B cell (primary cell): Measurements from ENCODE around the gene ITPRIP. TPM values are rescaled to one million over a fixed set of nuclear protein-coding genes. Genes with fewer than 3 reads are reported as not detected.
A peak's percentile ranks its signal among the peaks of the same experiment; 100 is the strongest.

Experiments
- ATAC-seq: fragments of 200-7000 bp; cut with Tn5 transposase; one replicate; pipeline ENCODE4 v1.10.0; 2021; ENCODE audit warnings: low read depth, mild to moderate bottlenecking, moderate number of reproducible peaks, moderate library complexity
- CTCF ChIA-PET: fragments of 350-600 bp; sonication (Branson Sonifier 250); formaldehyde crosslinking; loops from one replicate; lab custom pipeline; 2021; ENCODE audit warnings: antibody characterized with exemption, inconsistent platforms; lab: Charles Lee
- POLR2A ChIA-PET: fragments of 350-600 bp; sonication (Branson Sonifier 250); formaldehyde crosslinking; loops from one replicate; lab custom pipeline; 2021; ENCODE audit warnings: antibody characterized with exemption; lab: Charles Lee
- DNase-seq: peaks from one replicate; pipeline ENCODE4 v3.0.0; 2013
- H2AFZ ChIP-seq: 2 replicates; pipeline ENCODE4 v1.6.1; 2012; ENCODE audit warnings: mild to moderate bottlenecking, low read depth, low read length; ENCODE audit not compliant: insufficient read depth, poor library complexity, severe bottlenecking
- H3K27ac ChIP-seq, 2 donors: 1 replicate in 1 of 2; 2 replicates in 1 of 2; pipeline ENCODE4 v1.5.1; 2012 to 2013; ENCODE audit warnings: low read length in 2 of 2, mild to moderate bottlenecking in 2 of 2, moderate library complexity in 1 of 2
- H3K27me3 ChIP-seq, 4 experiments: fragments of 200-600 bp in 1 of 4; sonication (generic) in 1 of 4; replicated peaks in 1 of 4; 1 replicate in 2 of 4; 2 replicates in 2 of 4; pipeline versions ENCODE4 v1.6.1 to v1.7.0; 2013 to 2016; ENCODE audit warnings: low read length in 3 of 4, mild to moderate bottlenecking in 2 of 4, mixed read lengths in 1 of 4, moderate library complexity in 1 of 4; ENCODE audit not compliant: insufficient read depth in 4 of 4, control insufficient read depth in 3 of 4; ENCODE audit errors: control extremely low read depth in 1 of 4
- H3K36me3 ChIP-seq, 2 experiments: replicated peaks in 1 of 2; 1 replicate in 1 of 2; 2 replicates in 1 of 2; pipeline versions ENCODE4 v1.6.1 to v1.7.1; 2013; ENCODE audit warnings: low read length in 1 of 2; ENCODE audit not compliant: insufficient read depth in 2 of 2, control insufficient read depth in 1 of 2; ENCODE audit errors: control extremely low read depth in 1 of 2, extremely low read depth in 1 of 2
- H3K4me1 ChIP-seq, 2 donors: fragments of 200-600 bp in 1 of 2; sonication (generic) in 1 of 2; 1 replicate in 1 of 2; 2 replicates in 1 of 2; pipeline versions ENCODE4 v1.5.1 to v1.6.1; 2013 to 2017; ENCODE audit warnings: low read length in 2 of 2; ENCODE audit not compliant: control insufficient read depth in 2 of 2, insufficient read depth in 2 of 2
- H3K4me2 ChIP-seq: replicated peaks from 2 replicates; pipeline ENCODE3; 2012; ENCODE audit warnings: mild to moderate bottlenecking, low read depth, low read length; ENCODE audit not compliant: poor library complexity, severe bottlenecking
- H3K4me3 ChIP-seq, 5 experiments: fragments of 200-600 bp in 1 of 5; sonication (generic) in 1 of 5; 1 replicate in 3 of 5; 2 replicates in 2 of 5; pipeline versions ENCODE4 v1.5.1 to v1.7.0; 2011 to 2016; ENCODE audit warnings: low read length in 4 of 5, mild to moderate bottlenecking in 4 of 5, low read depth in 2 of 5, control low read depth in 1 of 5, moderate library complexity in 1 of 5; ENCODE audit not compliant: insufficient read depth in 1 of 5; ENCODE audit errors: control extremely low read depth in 1 of 5, extremely low read depth in 1 of 5
- H3K79me2 ChIP-seq: fragments of 200-600 bp; sonication (generic); one replicate; pipeline ENCODE4 v1.6.0; 2016; ENCODE audit warnings: low read length; ENCODE audit not compliant: control insufficient read depth, insufficient read depth
- H3K9ac ChIP-seq: fragments of 200-600 bp; sonication (generic); 2 replicates; pipeline ENCODE4 v1.6.1; 2017; ENCODE audit warnings: mild to moderate bottlenecking, low read length, moderate library complexity
- H3K9me3 ChIP-seq, 3 donors: one replicate each; pipeline versions ENCODE4 v1.6.1 to v1.7.1; 2013; ENCODE audit warnings: low read length in 2 of 3; ENCODE audit not compliant: control insufficient read depth in 2 of 3, insufficient read depth in 1 of 3; ENCODE audit errors: control extremely low read depth in 1 of 3
- H4K20me1 ChIP-seq: 2 replicates; pipeline ENCODE4 v1.6.0; 2012; ENCODE audit warnings: mild to moderate bottlenecking, low read length; ENCODE audit not compliant: insufficient read depth, control insufficient read depth, poor library complexity, severe bottlenecking
- H3K27ac Mint-ChIP-seq: one replicate; pipeline ENCODE4 v1.8.0; 2021; ENCODE audit warnings: mixed read lengths
- H3K27me3 Mint-ChIP-seq: one replicate; pipeline ENCODE4 v1.8.0; 2021; ENCODE audit warnings: mixed read lengths
- H3K4me1 Mint-ChIP-seq: one replicate; pipeline ENCODE4 v1.8.0; 2021; ENCODE audit warnings: mixed read lengths
- H3K4me3 Mint-ChIP-seq: one replicate; pipeline ENCODE4 v1.8.0; 2021; ENCODE audit warnings: mixed read lengths
- H3K9me3 Mint-ChIP-seq: one replicate; pipeline ENCODE4 v1.8.0; 2022; ENCODE audit warnings: mixed read lengths; ENCODE audit not compliant: insufficient read depth
- CTCF ChIP-seq: fragments of 200-600 bp; IDR thresholded peaks from one replicate; pipeline ENCODE4 v1.8.0; 2022; ENCODE audit warnings: antibody characterized with exemption, mild to moderate bottlenecking
- EZH2 ChIP-seq: IDR thresholded peaks from 2 replicates; pipeline ENCODE4 v1.6.1; 2012; ENCODE audit warnings: borderline replicate concordance, low read depth, mild to moderate bottlenecking, moderate library complexity, low read length; ENCODE audit not compliant: insufficient read depth, poor library complexity, severe bottlenecking
- WGBS: methylation state at CpG from one replicate; pipeline ENCODE4 v1.1.5; 2013; ENCODE audit warnings: missing lambda C conversion rate; ENCODE audit not compliant: insufficient coverage; 5-methylcytosine and 5-hydroxymethylcytosine counted together
- intact Hi-C: fragments of 100-400 bp; cut with micrococcal nuclease; formaldehyde crosslinking; loops from one replicate; pipeline ENCODE4 v1.10.0; 2022
- polyA minus RNA-seq: library from RNA; depleted of rRNA, polyadenylated mRNA; stranded (reverse); fragments of >200 nt; gene quantifications from 2 replicates; pipeline ENCODE4 v1.2.3, GENCODE V29; 2012
- polyA plus RNA-seq: library from polyadenylated mRNA; depleted of rRNA; stranded (reverse); fragments of >200 nt; gene quantifications from 2 replicates; pipeline ENCODE4 v1.2.3, GENCODE V29; 2012
- total RNA-seq, 2 donors: library from RNA; stranded (reverse); fragments of 120-200 nt in 1 of 2; gene quantifications; 1 replicate in 1 of 2; 2 replicates in 1 of 2; pipeline versions ENCODE4 v1.2.3 to v1.2.4, GENCODE V29; 2013 to 2022

Gene ITPRIP
- 21.3 and 22.5 TPM in 2 replicates for total RNA-seq
- total RNA-seq (2013): 7.8 TPM
- polyA plus RNA-seq: 22.7 and 28.5 TPM in 2 replicates
- 14.2 and 24.5 TPM in 2 replicates for polyA minus RNA-seq

- ChIA-PET CTCF (interaction anchor here (0.6 to 7.1 kb wide), 15 partner anchors 8 to 1942 kb away, joined by 3 to 111 read pairs (median 7); partner anchors contain the start of genes CFAP58 and SFR1), POLR2A (interaction anchor here (0.5 to 1.6 kb wide), 12 partner anchors 9 to 1942 kb away, joined by 3 to 15 read pairs (median 6); partner anchors contain the start of genes CFAP58 and GSTO2)
- under 1% methylated on average over 70 of the region's 70 CpGs for WGBS
- Mint-ChIP-seq H3K4me3 (peak within 1 kb of the TSS; percentile 100), H3K27ac (peak within 1 kb of the TSS; percentile 100), H3K4me1 (peaks cover 53% of the 10 kb centered on the region), H3K9me3 (no peaks in the 10 kb centered on the region), H3K27me3 (no peaks in the 10 kb centered on the region)
- Histone ChIP-seq H2AFZ (peak within 1 kb of the TSS; percentile 87), H3K9ac (peak within 1 kb of the TSS; percentile 89), H3K27me3 (no peaks in the 10 kb centered on the region), H3K9me3 (no peaks in the 10 kb centered on the region), H3K4me2 (peak within 1 kb of the TSS; percentile 91), H3K36me3 (peaks cover 0 to 6% of the 10 kb centered on the region in 2 experiments), H4K20me1 (peaks cover 43% of the 10 kb centered on the region), H3K27ac (peak within 1 kb of the TSS; percentile 80 to 83), H3K4me1 (peaks cover 34 to 54% of the 10 kb centered on the region in 2 donors), H3K4me3 (peak within 1 kb of the TSS; percentile 94 to 98 (median 97)), H3K79me2 (peaks cover 58% of the 10 kb centered on the region)
- TF ChIP-seq EZH2 (no peak), CTCF (no peak)
- intact Hi-C loops: loop anchor here (1.0 to 5.0 kb wide), 10 partner anchors 9 to 421 kb away; partner anchors contain the start of genes CFAP43, CFAP58, GSTO2 and SFR1
- ATAC-seq (peak; percentile 75), DNase-seq (peak; percentile 87)
Observed at GRCh38 chr10:104337985-104338735, at the start of gene ITPRIP. Gene ITPRIP (minus strand): TSS chr10:104338465. CDS start chr10:104316051, 22,414 bp downstream.
